NOMO-1 treated with DMSO at 0.1 percent for 48 hours (cell line): ENCODE data around the gene DOK4.
A peak's percentile ranks its signal among the peaks of the same experiment; 100 is the strongest.

Experiments used
- DNase-seq: peaks from one replicate; lab custom pipeline; 2025; ENCODE audit not compliant: unreplicated experiment; lab: John Stamatoyannopoulos, UW

DOK4 gene

GRCh38 chr16:57485916-57486857 is at the start of gene DOK4:
DOK4 (minus strand) TSS chr16:57486493; CDS start chr16:57479507, 6,986 bp downstream.
- peak; percentile 51 for DNase-seq

DNA sequence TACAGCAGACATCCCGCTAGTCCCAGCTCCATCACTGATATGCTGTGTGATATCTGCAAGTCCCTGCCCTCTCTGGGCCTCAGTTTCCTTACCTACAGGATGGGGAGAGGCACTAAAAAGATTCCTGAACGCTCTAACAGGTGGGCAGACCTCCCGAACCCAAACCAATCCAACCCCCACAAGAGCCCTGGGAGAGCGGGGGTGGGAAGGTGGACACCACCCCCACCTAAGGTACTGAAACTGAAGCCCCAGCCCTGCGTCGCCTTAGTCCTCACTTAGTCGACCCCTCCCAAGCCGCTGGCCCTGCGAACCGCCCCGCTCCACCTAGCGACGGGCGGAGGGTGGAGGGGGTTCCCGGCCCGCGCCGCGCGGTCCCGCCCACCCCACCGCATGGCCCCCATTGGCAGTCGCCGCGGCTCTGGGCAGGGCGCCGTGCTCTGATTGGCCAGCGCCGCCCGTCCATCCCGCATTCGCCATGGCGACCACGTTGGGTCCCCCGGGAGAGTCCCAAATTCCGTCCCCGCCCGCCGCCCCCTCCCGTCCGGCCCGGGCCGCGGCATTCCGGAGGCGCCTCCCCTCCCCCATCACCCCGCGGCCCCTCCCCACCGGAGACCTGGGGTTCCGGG is 49.5 kb upstream of the DOK4 start:
- DNase-seq, result peak; percentile 61

DNA sequence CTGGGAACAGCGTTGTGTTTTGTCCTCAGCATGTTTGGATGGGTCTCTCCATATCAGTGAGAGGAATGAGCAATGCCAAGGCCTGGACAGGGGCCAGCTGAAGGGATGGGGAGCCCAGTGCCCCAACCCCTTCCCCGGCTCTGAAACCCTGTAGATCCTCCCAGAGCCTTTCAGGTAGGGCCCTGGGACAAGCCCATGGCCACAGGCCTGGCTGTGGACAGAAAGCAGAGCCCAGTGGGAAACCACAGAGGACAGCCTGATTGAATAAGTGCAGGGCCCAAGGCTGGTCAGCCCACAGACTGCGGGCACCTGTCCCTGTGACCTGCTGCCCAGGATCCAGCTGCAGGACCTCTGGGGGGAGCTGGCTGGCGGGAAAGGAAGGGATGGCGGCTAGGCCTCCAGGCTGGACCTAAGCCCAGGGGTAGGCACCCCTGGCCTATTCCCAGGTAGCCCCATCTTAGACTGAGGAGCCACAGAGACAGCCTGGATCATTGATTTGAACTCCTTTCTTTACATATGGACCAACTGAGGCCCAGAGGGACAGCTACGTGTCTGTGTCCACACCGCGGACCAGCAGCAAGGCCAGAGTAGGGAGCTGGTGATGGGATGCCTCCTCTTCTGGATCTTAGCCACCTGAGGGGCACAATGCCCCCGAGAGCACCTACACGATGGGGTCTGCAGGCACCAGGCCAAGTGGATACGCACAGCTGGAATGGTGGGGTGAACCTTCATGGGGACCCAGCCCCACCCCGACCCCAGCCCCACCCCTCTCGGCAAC is 48.8 kb upstream of the DOK4 start:
- DNase-seq, result no peak

DNA sequence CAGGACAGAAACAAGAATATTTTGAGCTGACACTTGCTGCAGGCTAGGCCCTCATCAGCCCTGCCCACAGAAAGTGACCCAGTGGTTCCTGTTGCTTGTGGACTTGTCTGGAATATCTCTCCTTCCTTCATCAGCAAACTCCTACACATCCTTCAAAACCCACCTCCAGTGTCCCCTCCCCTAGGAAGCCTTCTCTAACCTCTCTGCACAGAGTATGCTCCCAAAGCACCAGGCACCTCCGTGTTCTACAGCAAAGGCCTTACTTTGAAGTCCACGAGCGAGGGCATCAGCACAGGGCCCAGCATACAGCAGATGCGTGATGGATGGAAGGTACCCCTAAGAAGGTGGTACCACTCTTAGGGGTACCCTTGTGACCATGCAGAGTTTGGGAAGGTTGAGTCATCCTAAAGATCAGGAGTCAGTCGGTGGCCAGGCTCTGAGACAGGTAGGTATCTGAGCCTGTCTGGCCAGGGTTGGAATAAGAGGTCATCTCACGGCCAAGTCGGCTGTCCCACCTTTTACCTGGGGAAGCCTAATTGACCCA is 48.1 kb upstream of the DOK4 start:
- DNase-seq, result no peak

DNA sequence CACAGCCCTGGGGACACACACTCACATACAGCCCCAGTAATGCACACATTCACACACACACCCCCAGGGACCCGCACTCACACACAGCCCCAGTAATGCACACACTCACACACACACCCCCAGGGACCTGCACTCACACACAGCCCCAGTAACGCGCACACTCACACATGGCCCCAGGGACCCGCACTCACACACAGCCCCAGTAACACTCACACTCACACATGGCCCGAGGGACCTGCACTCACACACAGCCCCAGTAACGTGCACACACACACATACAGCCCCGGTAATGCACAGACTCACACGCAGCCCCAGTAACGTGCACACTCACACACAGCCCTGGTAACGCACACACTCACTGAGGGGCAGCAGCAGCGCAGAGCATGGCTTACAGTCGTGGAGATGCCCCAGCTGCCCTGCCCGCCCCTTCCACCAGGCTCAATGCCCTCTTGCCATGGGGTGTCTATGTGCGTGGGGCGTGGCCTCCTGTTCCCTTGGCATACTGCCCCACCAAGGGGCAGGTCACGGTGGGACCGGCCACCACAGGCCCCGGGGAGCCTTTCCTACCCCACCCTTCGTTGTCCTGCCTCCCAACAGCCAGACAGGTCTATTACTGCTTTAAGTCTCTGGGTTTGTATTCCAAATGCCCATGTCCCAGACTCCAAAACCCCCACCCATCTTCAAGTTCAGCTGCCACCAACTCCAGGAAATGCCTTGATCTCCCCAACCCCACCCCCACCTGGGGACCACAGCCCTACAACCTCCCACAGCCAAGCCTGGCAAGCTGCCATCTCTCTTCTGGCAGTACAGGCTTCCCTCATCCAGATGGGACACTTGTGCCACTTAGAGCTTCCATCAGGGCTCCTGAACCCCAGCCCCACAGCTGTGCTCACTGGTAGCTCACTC is 47.4 kb upstream of the DOK4 start:
- no peak for DNase-seq

DNA sequence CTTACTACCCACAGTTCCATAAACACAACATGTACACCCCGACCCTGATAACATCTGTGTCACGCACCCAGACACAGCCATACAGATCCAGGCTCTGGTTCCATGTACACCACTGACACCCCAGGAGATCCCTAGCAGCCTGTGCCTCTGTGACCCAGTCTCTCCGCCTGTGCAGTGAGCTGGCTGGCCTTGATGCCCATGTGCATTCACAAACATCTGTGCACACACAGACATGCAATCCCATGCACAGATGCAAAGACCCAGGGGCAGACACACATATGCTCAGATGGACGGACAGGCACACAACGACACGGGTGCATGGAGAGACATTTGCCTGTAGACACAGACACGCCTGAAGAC is 46.0 kb upstream of the DOK4 start:
- DNase-seq, result no peak

DNA sequence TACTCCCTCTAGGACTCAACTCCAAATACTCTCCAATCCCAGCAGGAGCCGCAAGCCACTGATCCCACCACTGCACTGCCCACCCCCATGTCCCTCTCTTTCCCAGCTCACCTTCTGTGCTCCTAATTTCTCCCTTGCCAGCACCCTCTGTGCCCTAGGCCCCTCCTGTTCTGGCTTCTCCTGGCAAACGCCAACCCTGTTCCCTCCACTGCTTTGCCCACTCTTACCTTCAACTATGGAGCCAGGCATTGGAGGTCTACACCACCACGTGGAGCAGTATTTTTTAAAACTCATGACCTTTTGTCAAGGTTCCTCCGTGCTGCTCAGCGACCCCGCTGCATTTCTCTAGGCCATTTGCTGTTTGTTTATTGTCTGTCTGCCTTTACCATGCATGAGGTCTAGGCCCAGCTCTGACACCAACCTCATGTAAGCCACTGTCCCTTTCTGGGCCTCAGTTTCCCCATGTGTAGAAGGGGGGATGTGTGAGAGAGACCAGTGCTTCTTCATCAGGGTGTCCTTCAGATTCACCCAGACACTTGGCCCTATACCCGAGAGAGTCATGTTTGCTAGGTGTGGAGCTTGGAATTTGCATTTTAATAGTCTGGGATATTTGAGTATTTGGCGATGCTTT is 45.5 kb upstream of the DOK4 start:
- DNase-seq, result no peak

DNA sequence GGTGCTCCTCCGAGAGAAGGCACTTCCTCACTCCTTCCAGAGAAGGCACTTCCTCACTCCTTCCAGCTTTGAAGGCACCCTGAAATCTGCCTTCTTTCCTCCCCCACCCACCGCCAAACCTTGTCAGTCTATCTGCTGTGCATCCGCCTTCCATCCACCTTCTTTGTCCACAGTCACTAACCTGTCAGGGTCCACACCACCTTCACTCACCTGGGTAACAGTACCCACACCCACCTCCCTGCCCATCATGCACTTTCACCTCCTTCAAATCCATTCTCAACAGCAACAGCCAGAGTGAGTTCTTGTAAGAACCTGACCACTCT is 44.9 kb upstream of the DOK4 start:
- DNase-seq, result no peak

DNA sequence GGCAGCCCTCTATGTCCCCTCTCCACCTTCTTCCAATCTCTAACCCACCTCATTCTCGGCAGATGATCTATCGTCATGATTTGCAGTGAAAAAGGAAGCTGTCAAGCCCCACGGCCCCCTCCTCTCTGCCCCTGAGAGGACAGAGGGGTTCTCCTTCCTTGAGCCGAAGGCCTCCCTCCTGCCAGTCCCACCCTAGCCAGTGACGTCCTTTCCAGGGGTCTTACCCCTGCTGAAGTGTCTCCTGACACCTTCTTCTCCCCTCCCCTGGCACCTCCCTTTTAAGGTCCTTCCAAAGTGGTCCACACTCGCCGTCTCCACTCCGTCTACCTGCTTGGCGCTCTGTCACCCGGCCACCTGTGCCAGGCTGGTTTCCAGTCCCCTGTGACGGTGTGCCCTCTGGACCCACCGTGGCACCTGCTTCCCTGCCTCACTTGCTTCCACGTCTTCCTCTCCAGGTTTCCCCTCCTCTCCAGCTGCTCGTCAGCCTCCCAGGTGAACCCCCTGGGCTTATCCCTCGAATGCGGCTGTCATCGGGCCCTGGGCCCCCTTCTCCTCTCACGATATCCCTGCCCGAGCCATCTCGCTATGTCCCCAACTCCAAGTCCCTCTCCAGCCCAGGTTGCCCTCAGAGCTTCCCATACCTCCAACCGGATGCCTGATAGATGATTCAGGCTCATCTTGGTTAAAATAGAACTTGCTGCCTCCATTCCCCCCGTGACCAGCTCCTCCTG is 44.4 kb upstream of the DOK4 start:
- DNase-seq, result no peak

DNA sequence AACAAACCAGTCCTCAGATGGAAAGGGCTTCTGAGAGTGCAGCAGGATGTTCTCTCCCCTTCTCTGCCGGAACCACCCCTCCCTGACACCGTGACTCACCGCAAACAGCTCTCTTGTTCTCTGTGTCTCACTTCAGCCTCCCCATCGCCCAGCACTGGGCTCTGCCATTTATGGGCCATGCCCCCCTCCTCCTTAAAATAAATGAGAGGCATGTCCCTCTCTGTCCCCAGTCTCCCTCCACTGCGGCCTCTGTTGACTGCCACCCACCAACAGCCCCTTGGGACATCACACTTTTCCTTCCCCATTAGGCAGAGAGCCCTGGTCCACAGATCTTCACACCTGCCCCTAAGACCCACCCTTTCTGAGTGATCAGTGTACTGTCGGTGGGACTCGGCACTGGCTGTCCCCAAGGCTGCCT is 43.8 kb upstream of the DOK4 start:
- DNase-seq, result peak; percentile 42

GRCh38 chr16:57529391-57530103 is 43.3 kb upstream of the DOK4 start:
- DNase-seq, result no peak

DNA sequence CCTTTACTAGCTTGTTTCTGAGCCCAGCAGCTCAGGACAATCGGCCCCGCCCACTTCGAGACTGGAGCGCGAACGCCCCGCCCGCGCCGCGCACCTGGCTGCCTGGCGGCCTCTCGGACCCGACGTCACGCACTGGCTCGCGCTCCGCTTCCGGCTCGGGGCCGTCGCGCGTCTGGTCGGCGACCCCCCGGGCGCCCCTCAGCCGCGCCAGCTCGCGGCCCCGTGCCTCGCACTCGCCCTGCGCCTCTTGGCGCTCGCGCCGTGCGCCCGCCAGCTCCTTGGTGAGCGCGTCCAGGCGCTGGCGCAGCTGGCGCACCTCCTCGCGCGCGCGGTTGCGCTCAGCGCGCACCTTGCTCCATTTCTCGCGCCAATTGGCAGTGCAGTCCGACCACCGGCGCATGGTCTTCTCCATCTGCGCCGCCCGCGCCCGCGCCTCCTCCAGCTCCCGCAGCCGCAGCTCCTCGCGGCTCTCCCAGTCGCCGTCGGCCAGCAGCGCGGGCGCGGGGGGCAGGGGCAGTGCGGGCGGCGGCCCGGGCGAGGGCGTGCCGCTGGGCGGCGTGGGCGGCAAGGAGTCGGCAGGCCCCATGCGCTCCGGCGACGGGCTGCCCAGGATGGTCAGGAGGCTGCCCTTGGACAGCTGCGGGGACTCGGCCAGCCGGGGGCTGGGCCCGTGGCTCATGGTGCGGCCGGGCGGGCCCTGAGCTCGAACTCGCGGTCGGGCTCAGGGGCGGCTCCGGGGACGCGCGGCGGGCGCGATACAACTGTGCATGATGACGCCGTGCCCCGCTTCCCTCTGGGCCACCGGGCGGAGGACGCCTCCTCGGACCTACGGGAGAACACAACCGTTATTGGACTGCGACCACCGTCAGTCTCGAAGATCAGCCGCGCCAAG is 42.5 kb upstream of the DOK4 start:
- DNase-seq, result no peak

DNA sequence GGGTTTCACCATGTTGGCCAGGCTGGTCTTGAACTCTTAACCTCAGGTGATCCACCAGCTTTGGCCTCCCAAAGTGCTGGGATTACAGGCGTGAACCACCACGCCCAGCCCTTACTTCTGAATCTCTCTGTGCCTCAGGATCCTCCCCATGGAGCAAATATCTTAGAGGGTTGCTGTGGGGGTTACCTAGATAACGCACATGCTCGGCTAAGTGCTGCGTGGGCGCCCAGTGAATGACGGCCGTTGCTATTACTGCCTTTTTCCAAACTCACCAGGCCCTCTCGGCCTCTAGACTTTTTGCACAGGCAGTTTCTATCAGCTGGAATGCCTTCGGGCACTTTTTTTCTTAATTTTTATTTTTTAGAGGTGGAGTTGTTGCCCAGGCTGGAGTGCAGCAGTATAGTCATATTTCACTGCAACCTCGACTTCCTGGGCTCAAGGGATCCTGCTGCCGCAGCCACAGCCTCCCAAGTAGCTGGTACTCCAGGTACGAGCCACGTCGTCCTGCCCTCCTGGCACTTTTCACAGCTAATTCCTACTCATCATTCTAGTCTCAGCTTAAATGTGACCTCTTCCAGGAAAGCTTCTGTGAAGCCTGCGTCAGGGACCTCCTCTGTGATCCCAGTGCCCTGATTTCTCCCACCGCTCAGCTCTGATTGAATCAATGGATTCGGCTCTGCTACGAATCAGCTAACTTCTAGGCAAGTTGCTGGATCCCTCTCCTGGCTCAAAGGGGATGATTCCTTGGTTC is 41.5 kb upstream of the DOK4 start:
- DNase-seq, result no peak

- no peak for DNase-seq
These were observed 40.7 kb upstream of the DOK4 start for GRCh38 chr16:57527027-57527426.

- DNase-seq, result no peak
These were observed 40.2 kb upstream of the DOK4 start for GRCh38 chr16:57526498-57526897.

DNA sequence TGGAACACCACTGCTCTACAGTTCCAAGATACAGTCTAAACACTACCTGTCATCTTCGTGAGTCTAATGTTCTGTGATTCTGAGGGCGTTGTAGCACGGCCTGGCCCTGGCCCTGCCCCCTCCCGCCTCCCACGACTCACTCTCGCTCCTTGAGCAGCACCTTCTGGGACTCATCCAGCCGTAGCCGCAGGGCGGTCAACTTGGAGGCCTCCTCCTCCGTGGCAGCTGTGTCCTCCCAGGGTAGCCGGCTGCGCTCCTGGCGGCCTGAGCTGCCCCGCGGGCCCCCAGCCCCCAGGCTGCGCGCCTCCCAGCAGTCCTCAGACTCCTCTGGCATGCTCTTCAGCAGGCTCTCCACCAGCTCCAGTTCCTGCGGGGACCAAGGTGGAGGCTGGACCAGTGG is 39.5 kb upstream of the DOK4 start:
- no peak for DNase-seq

DNA sequence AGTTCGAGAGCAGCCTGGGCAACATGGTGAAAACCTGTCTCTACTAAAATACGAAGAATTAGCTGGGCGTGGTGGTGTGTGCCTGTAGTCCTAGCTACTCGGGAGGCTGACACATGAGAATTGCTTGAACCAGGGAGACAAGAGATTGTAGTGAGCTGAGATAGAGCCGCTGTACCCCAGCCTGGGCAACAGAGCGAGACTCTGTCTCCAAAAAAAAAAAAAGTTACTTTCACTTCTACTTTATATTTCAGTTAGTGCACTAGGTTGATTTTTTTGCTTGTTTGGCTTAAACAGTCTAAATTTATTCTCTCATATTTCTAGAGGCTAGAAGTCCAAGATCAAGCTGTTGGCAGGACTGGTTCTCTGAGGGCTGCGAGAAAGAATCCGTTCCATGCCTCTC is 36.7 kb upstream of the DOK4 start:
- DNase-seq, result no peak
